Activated CD4-positive, alpha-beta T cell treated with anti-CD3 and anti-CD28 coated beads, Interleukin-2, amount 10 ng/mL, durations not matched to agents 7 days and 5 days (primary cell): ENCODE measurements around the gene SHISA4. TPM values are rescaled to one million over a fixed set of nuclear protein-coding genes. Genes with fewer than 3 reads are reported as not detected.
"Not testable (repeated sequence)": the region's sequence is repeated elsewhere in the genome, so short reads cannot be mapped to it uniquely, and the experiment has no call there.

Experiments
- CTCF ChIA-PET: fragments of 350-600 bp; sonication (Branson Sonifier 250); formaldehyde crosslinking; loops from one replicate; lab custom pipeline; 2021; ENCODE audit warnings: antibody characterized with exemption; lab: Charles Lee
- POLR2A ChIA-PET: fragments of 350-600 bp; sonication (Branson Sonifier 250); formaldehyde crosslinking; loops from one replicate; lab custom pipeline; 2021; ENCODE audit warnings: antibody characterized with exemption; lab: Charles Lee
- DNase-seq: peaks from one replicate; pipeline ENCODE4 v3.0.0-alpha.2; 2020
- H3K27ac Mint-ChIP-seq: one replicate; pipeline ENCODE4 v1.8.0; 2021; ENCODE audit warnings: mild to moderate bottlenecking, moderate library complexity, mixed read lengths
- H3K27me3 Mint-ChIP-seq: one replicate; pipeline ENCODE4 v1.8.0; 2021; ENCODE audit warnings: mixed read lengths
- H3K36me3 Mint-ChIP-seq: one replicate; pipeline ENCODE4 v1.8.0; 2021; ENCODE audit warnings: low read depth, mixed read lengths
- H3K4me1 Mint-ChIP-seq: one replicate; pipeline ENCODE4 v1.8.0; 2021; ENCODE audit warnings: mixed read lengths
- H3K4me3 Mint-ChIP-seq: one replicate; pipeline ENCODE4 v1.8.0; 2021; ENCODE audit warnings: mild to moderate bottlenecking, moderate library complexity, mixed read lengths
- H3K9me3 Mint-ChIP-seq: one replicate; pipeline ENCODE4 v1.8.0; 2021; ENCODE audit warnings: mixed read lengths
- total RNA-seq, 2 experiments: library from RNA; stranded (reverse); gene quantifications; one replicate each; pipeline ENCODE4 v1.2.3, GENCODE V29; 2021

The SHISA4 gene
- total RNA-seq, 2 experiments from 2014 or later, result 0.57 to 0.83 TPM

- H3K4me1 Mint-ChIP-seq, result no peaks in the 10 kb centered on the region
- CTCF ChIA-PET, result no interaction called here
- no peak overlapping the region for H3K27ac Mint-ChIP-seq
- H3K9me3 Mint-ChIP-seq, result no peaks in the 10 kb centered on the region
- H3K4me3 Mint-ChIP-seq, result no peak overlapping the region
- DNase-seq, result no peak
- peaks cover 57% of the 10 kb centered on the region for H3K36me3 Mint-ChIP-seq
- POLR2A ChIA-PET, result no interaction called here
- H3K27me3 Mint-ChIP-seq, result no peaks in the 10 kb centered on the region
Measured at GRCh38 chr1:201851949-201852348, 36.7 kb upstream of the SHISA4 start.

GRCh38 chr1:201856722-201857121 lies 32.0 kb upstream of the SHISA4 start:
- H3K27ac Mint-ChIP-seq, H3K4me1 Mint-ChIP-seq, H3K4me3 Mint-ChIP-seq, CTCF ChIA-PET, POLR2A ChIA-PET, H3K27me3 Mint-ChIP-seq, DNase-seq, H3K9me3 Mint-ChIP-seq: not testable (repeated sequence)
- peaks cover 66% of the 10 kb centered on the region for H3K36me3 Mint-ChIP-seq

GRCh38 chr1:201859424-201859823 lies 29.3 kb upstream of the SHISA4 start:
- peaks cover 59% of the 10 kb centered on the region for H3K36me3 Mint-ChIP-seq
- H3K9me3 Mint-ChIP-seq, result no peaks in the 10 kb centered on the region
- DNase-seq, result no peak
- H3K4me1 Mint-ChIP-seq, result no peaks in the 10 kb centered on the region
- ChIA-PET POLR2A (no interaction called here), CTCF (interaction anchor here (1.5 kb wide), 1 partner anchor 66 kb away, joined by 3 read pairs; no protein-coding TSS in a partner anchor)
- H3K27me3 Mint-ChIP-seq, result no peaks in the 10 kb centered on the region
- H3K27ac Mint-ChIP-seq, result no peak overlapping the region
- no peak overlapping the region for H3K4me3 Mint-ChIP-seq

- POLR2A ChIA-PET, result no interaction called here
- CTCF ChIA-PET, result interaction anchor here (1.2 kb wide), 1 partner anchor 34 kb away, joined by 3 read pairs; no protein-coding TSS in a partner anchor
- Mint-ChIP-seq H3K4me1 (peaks cover 2% of the 10 kb centered on the region), H3K36me3 (peaks cover 44% of the 10 kb centered on the region), H3K9me3 (no peaks in the 10 kb centered on the region), H3K4me3 (no peak overlapping the region), H3K27ac (no peak overlapping the region), H3K27me3 (no peaks in the 10 kb centered on the region)
- DNase-seq, result no peak
Measured at GRCh38 chr1:201861448-201861847, 27.2 kb upstream of the SHISA4 start.

- Mint-ChIP-seq H3K27me3 (no peaks in the 10 kb centered on the region), H3K36me3 (peaks cover 68% of the 10 kb centered on the region), H3K4me1 (peaks cover 4% of the 10 kb centered on the region), H3K27ac (no peak overlapping the region), H3K9me3 (no peaks in the 10 kb centered on the region), H3K4me3 (no peak overlapping the region)
- POLR2A ChIA-PET, result no interaction called here
- CTCF ChIA-PET, result no interaction called here
- DNase-seq, result no peak
Measured at GRCh38 chr1:201870397-201870796, 18.3 kb upstream of the SHISA4 start.

- H3K9me3 Mint-ChIP-seq, result no peaks in the 10 kb centered on the region
- POLR2A ChIA-PET, result no interaction called here
Measured at GRCh38 chr1:201874672-201875071, 14.0 kb upstream of the SHISA4 start.

GRCh38 chr1:201876148-201876818 lies 12.4 kb upstream of the SHISA4 start:
- DNase-seq, result no peak
- H3K27me3 Mint-ChIP-seq, result no peaks in the 10 kb centered on the region
- H3K9me3 Mint-ChIP-seq, result no peaks in the 10 kb centered on the region
- peak overlapping the region; percentile 52 for H3K27ac Mint-ChIP-seq
- H3K4me3 Mint-ChIP-seq, result no peak overlapping the region
- peaks cover 44% of the 10 kb centered on the region for H3K36me3 Mint-ChIP-seq
- ChIA-PET CTCF (interaction anchor here (0.5 to 0.9 kb wide), 2 partner anchors 11 to 16 kb away, joined by 3 to 5 read pairs; no protein-coding TSS in a partner anchor), POLR2A (no interaction called here)
- no peaks in the 10 kb centered on the region for H3K4me1 Mint-ChIP-seq

More at GRCh38 chr1:201874672-201875071, 14.0 kb upstream of the SHISA4 start:
- Mint-ChIP-seq H3K4me1 (no peaks in the 10 kb centered on the region), H3K27ac (no peak overlapping the region), H3K4me3 (no peak overlapping the region), H3K27me3 (no peaks in the 10 kb centered on the region), H3K36me3 (peaks cover 57% of the 10 kb centered on the region)
- CTCF ChIA-PET, result interaction anchor here (0.6 to 2.4 kb wide), 3 partner anchors 22 to 98 kb away, joined by 3 to 7 read pairs (median 5); partner anchors contain the start of gene IPO9
- DNase-seq, result no peak

GRCh38 chr1:201877877-201878401 lies 10.8 kb upstream of the SHISA4 start:
- peak; percentile 43 for DNase-seq
- POLR2A ChIA-PET, result interaction anchor here (0.7 to 1.0 kb wide), 2 partner anchors 16 to 80 kb away, joined by 3 to 6 read pairs; no protein-coding TSS in a partner anchor
- H3K27ac Mint-ChIP-seq, result peak overlapping the region; percentile 33
- H3K4me3 Mint-ChIP-seq, result no peak overlapping the region
- peaks cover 28% of the 10 kb centered on the region for H3K36me3 Mint-ChIP-seq
- no peaks in the 10 kb centered on the region for H3K27me3 Mint-ChIP-seq
- H3K9me3 Mint-ChIP-seq, result no peaks in the 10 kb centered on the region
- CTCF ChIA-PET, result interaction anchor here (0.9 to 1.8 kb wide), 4 partner anchors 9 to 282 kb away, joined by 3 to 7 read pairs (median 5); no protein-coding TSS in a partner anchor
- no peaks in the 10 kb centered on the region for H3K4me1 Mint-ChIP-seq

- Mint-ChIP-seq H3K27ac (no peak overlapping the region), H3K27me3 (no peaks in the 10 kb centered on the region), H3K9me3 (no peaks in the 10 kb centered on the region), H3K36me3 (peaks cover 15% of the 10 kb centered on the region), H3K4me3 (no peak overlapping the region), H3K4me1 (no peaks in the 10 kb centered on the region)
- ChIA-PET POLR2A (no interaction called here), CTCF (interaction anchor here (0.6 to 6.1 kb wide), 5 partner anchors 12 to 155 kb away, joined by 3 to 57 read pairs (median 3); partner anchors contain the start of gene IPO9)
- no peak for DNase-seq
Measured at GRCh38 chr1:201880928-201881571, 7.6 kb upstream of the SHISA4 start.

- peaks cover 3% of the 10 kb centered on the region for H3K27me3 Mint-ChIP-seq
Measured at GRCh38 chr1:201881617-201882016, 7.1 kb upstream of the SHISA4 start.

GRCh38 chr1:201882665-201883132 lies 6.0 kb upstream of the SHISA4 start:
- DNase-seq, result no peak
- peaks cover 8% of the 10 kb centered on the region for H3K36me3 Mint-ChIP-seq
- no peak overlapping the region for H3K27ac Mint-ChIP-seq
- H3K4me1 Mint-ChIP-seq, result no peaks in the 10 kb centered on the region
- peaks cover 13% of the 10 kb centered on the region for H3K27me3 Mint-ChIP-seq
- ChIA-PET CTCF (interaction anchor here (0.7 to 6.1 kb wide), 7 partner anchors 11 to 281 kb away, joined by 3 to 57 read pairs (median 4); partner anchors contain the start of gene IPO9), POLR2A (no interaction called here)
- no peak overlapping the region for H3K4me3 Mint-ChIP-seq
- H3K9me3 Mint-ChIP-seq, result no peaks in the 10 kb centered on the region

More at GRCh38 chr1:201881617-201882016, 7.1 kb upstream of the SHISA4 start:
- H3K4me1 Mint-ChIP-seq, result no peaks in the 10 kb centered on the region
- no peaks in the 10 kb centered on the region for H3K9me3 Mint-ChIP-seq
- no peak for DNase-seq
- peaks cover 11% of the 10 kb centered on the region for H3K36me3 Mint-ChIP-seq
- ChIA-PET CTCF (interaction anchor here (1.8 to 6.1 kb wide), 3 partner anchors 13 to 53 kb away, joined by 5 to 57 read pairs (median 11); partner anchors contain the start of gene IPO9), POLR2A (no interaction called here)
- no peak overlapping the region for H3K27ac Mint-ChIP-seq
- no peak overlapping the region for H3K4me3 Mint-ChIP-seq

GRCh38 chr1:201883266-201883665 lies 5.4 kb upstream of the SHISA4 start:
- Mint-ChIP-seq H3K9me3 (no peaks in the 10 kb centered on the region), H3K27ac (no peak overlapping the region), H3K4me1 (peaks cover 1% of the 10 kb centered on the region), H3K4me3 (no peak overlapping the region), H3K27me3 (peaks cover 18% of the 10 kb centered on the region), H3K36me3 (peaks cover 6% of the 10 kb centered on the region)
- no peak for DNase-seq
- POLR2A ChIA-PET, result no interaction called here
- CTCF ChIA-PET, result interaction anchor here (0.7 to 6.1 kb wide), 4 partner anchors 12 to 34 kb away, joined by 3 to 57 read pairs (median 8); no protein-coding TSS in a partner anchor
